ENCODE measurements around the gene ANTXR1.

Gene ANTXR1

GRCh38 chr2:69126341-69126740 lies 113.4 kb downstream of the ANTXR1 start:
- Histone ChIP-seq H3K79me2 (ENCODE audit: insufficient read depth, low read length) (no peaks in the 10 kb centered on the region), H4K20me1 (ENCODE audit: insufficient read depth, low read length, poor library complexity, severe bottlenecking) (no peaks in the 10 kb centered on the region), H2AFZ (ENCODE audit: low read length) (no peak overlapping the region), H3K4me3 (ENCODE audit: low read length, poor library complexity, severe bottlenecking) (no peak overlapping the region), H3K4me2 (ENCODE audit: low read depth, low read length, poor library complexity, severe bottlenecking) (no peak overlapping the region), H3K4me1 (ENCODE audit: insufficient read depth, low read length, poor library complexity, severe bottlenecking) (peaks cover 5% of the 10 kb centered on the region), H3K9ac (ENCODE audit: low read depth, low read length, poor library complexity, severe bottlenecking) (no peak overlapping the region), H3K36me3 (ENCODE audit: insufficient read depth, low read length) (peaks cover 9% of the 10 kb centered on the region; the same call in 1 of the 2 replicates), H3K9me2 (replicated peaks; ENCODE audit: low read depth, low read length) (no peaks in the 10 kb centered on the region), H3K27me3 (ENCODE audit: insufficient read depth, low read length, poor library complexity, severe bottlenecking) (no peaks in the 10 kb centered on the region), H3K9me3 (ENCODE audit: insufficient read depth, low read depth, low read length) (no peaks in the 10 kb centered on the region), H3F3A (ENCODE audit: low read depth) (no peaks in the 10 kb centered on the region)
- TF ChIP-seq EZH2phosphoT487 (IDR thresholded peaks at IDR 0.05; ENCODE audit: borderline replicate concordance), result no peak
- no peak for TF ChIP-seq CTCF (conservative IDR thresholded peaks at IDR 0.05; ENCODE audit: low read length)

GRCh38 chr2:69131452-69131851 lies 118.5 kb downstream of the ANTXR1 start:
- H3K4me1 ChIP-seq (ENCODE audit: insufficient read depth, low read length, poor library complexity, severe bottlenecking), result no peaks in the 10 kb centered on the region
- H3K9ac ChIP-seq (ENCODE audit: low read depth, low read length, poor library complexity, severe bottlenecking), result no peak overlapping the region
- H4K20me1 ChIP-seq (ENCODE audit: insufficient read depth, low read length, poor library complexity, severe bottlenecking), result no peaks in the 10 kb centered on the region
- no peaks in the 10 kb centered on the region for H3K9me2 ChIP-seq (replicated peaks; ENCODE audit: low read depth, low read length)
- H3K4me3 ChIP-seq (ENCODE audit: low read length, poor library complexity, severe bottlenecking), result no peak overlapping the region
- H3K27me3 ChIP-seq (ENCODE audit: insufficient read depth, low read length, poor library complexity, severe bottlenecking), result no peaks in the 10 kb centered on the region
- H3K36me3 ChIP-seq (ENCODE audit: insufficient read depth, low read length), result peaks cover 6% of the 10 kb centered on the region; the same call in 1 of the 2 replicates
- no peaks in the 10 kb centered on the region for H3K79me2 ChIP-seq (ENCODE audit: insufficient read depth, low read length)
- no peak overlapping the region for H3K4me2 ChIP-seq (ENCODE audit: low read depth, low read length, poor library complexity, severe bottlenecking)
- TF ChIP-seq EZH2phosphoT487 (IDR thresholded peaks at IDR 0.05; ENCODE audit: borderline replicate concordance) (no peak), CTCF (conservative IDR thresholded peaks at IDR 0.05; ENCODE audit: low read length) (no peak)
- no peak overlapping the region for H2AFZ ChIP-seq (ENCODE audit: low read length)
- no peaks in the 10 kb centered on the region for H3F3A ChIP-seq (ENCODE audit: low read depth)
- no peaks in the 10 kb centered on the region for H3K9me3 ChIP-seq (ENCODE audit: insufficient read depth, low read depth, low read length)

GRCh38 chr2:69131983-69132675 lies 119.2 kb downstream of the ANTXR1 start:
- H2AFZ ChIP-seq (ENCODE audit: low read length), result no peak overlapping the region

More at GRCh38 chr2:69131983-69132675, 119.2 kb downstream of the ANTXR1 start:
- Histone ChIP-seq H3K9me3 (ENCODE audit: insufficient read depth, low read depth, low read length) (no peaks in the 10 kb centered on the region), H4K20me1 (ENCODE audit: insufficient read depth, low read length, poor library complexity, severe bottlenecking) (no peaks in the 10 kb centered on the region), H3K9me2 (replicated peaks; ENCODE audit: low read depth, low read length) (no peaks in the 10 kb centered on the region), H3F3A (ENCODE audit: low read depth) (no peaks in the 10 kb centered on the region), H3K79me2 (ENCODE audit: insufficient read depth, low read length) (no peaks in the 10 kb centered on the region), H3K4me2 (ENCODE audit: low read depth, low read length, poor library complexity, severe bottlenecking) (no peak overlapping the region), H3K4me1 (ENCODE audit: insufficient read depth, low read length, poor library complexity, severe bottlenecking) (no peaks in the 10 kb centered on the region), H3K27me3 (ENCODE audit: insufficient read depth, low read length, poor library complexity, severe bottlenecking) (no peaks in the 10 kb centered on the region), H3K4me3 (ENCODE audit: low read length, poor library complexity, severe bottlenecking) (no peak overlapping the region), H3K9ac (ENCODE audit: low read depth, low read length, poor library complexity, severe bottlenecking) (no peak overlapping the region), H3K36me3 (ENCODE audit: insufficient read depth, low read length) (no peaks in the 10 kb centered on the region)
- TF ChIP-seq EZH2phosphoT487 (IDR thresholded peaks at IDR 0.05; ENCODE audit: borderline replicate concordance), result no peak
- TF ChIP-seq CTCF (conservative IDR thresholded peaks at IDR 0.05; ENCODE audit: low read length), result no peak
